Keratinocyte (primary cell): ENCODE measurements around the gene EYS.

Experiments
- EZH2 ChIP-seq: IDR thresholded peaks from one replicate; pipeline ENCODE4 v1.6.1; 2012; ENCODE audit warnings: inconsistent platforms, mild to moderate bottlenecking, low read length, moderate library complexity
- TF ChIP-seq, protein P1 (sequence below), 3 experiments: IDR thresholded peaks in 1 of 3; conservative IDR thresholded peaks in 1 of 3; optimal IDR thresholded peaks in 1 of 3; 2 replicates in 2 of 3; 3 replicates in 1 of 3; pipeline versions ENCODE3 to v1.5.1; 2011; ENCODE audit warnings: low read length in 3 of 3, mild to moderate bottlenecking in 3 of 3, moderate library complexity in 2 of 3, control low read depth in 1 of 3, inconsistent platforms in 1 of 3; ENCODE audit not compliant: insufficient read depth in 2 of 3; ENCODE audit errors: extremely low read depth in 1 of 3

GRCh38 chr6:64630901-64631300, 1076.1 kb downstream of the EYS start:
- TF ChIP-seq, protein P1, sequence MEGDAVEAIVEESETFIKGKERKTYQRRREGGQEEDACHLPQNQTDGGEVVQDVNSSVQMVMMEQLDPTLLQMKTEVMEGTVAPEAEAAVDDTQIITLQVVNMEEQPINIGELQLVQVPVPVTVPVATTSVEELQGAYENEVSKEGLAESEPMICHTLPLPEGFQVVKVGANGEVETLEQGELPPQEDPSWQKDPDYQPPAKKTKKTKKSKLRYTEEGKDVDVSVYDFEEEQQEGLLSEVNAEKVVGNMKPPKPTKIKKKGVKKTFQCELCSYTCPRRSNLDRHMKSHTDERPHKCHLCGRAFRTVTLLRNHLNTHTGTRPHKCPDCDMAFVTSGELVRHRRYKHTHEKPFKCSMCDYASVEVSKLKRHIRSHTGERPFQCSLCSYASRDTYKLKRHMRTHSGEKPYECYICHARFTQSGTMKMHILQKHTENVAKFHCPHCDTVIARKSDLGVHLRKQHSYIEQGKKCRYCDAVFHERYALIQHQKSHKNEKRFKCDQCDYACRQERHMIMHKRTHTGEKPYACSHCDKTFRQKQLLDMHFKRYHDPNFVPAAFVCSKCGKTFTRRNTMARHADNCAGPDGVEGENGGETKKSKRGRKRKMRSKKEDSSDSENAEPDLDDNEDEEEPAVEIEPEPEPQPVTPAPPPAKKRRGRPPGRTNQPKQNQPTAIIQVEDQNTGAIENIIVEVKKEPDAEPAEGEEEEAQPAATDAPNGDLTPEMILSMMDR (optimal IDR thresholded peaks at IDR 0.05 in 1 of 3, IDR thresholded peaks at IDR 0.05 in 1 of 3, conservative IDR thresholded peaks at IDR 0.05 in 1 of 3; ENCODE audit: extremely low read depth in 1 of 3, insufficient read depth in 2 of 3, low read length in 3 of 3) = no peak
- TF ChIP-seq EZH2 = no peak
